HUDEP-2 (cell line): Measurements from ENCODE around the gene TIGD1.
A peak's percentile ranks its signal among the peaks of the same experiment; 100 is the strongest.
"Not testable (repeated sequence)": the region's sequence is repeated elsewhere in the genome, so short reads cannot be mapped to it uniquely, and the experiment has no call there.

Experiments
- DNase-seq, 76 experiments: peaks; one replicate each; lab custom pipeline; 2025; ENCODE audit not compliant: unreplicated experiment in 76 of 76; lab: John Stamatoyannopoulos, UW

Gene TIGD1

GRCh38 chr2:232540441-232541041 lies 9.8 kb downstream of the TIGD1 start:
- DNase-seq: no peak

GRCh38 chr2:232539298-232540231 lies 10.8 kb downstream of the TIGD1 start, which contains the start of gene CHRNG:
Gene CHRNG, plus strand, starts transcription at chr2:232539692. Its CDS starts 56 bp downstream, at chr2:232539748.
- DNase-seq: no peak

- no peak for DNase-seq
Measured at GRCh38 chr2:232538671-232539070, 11.7 kb downstream of the TIGD1 start.

- DNase-seq: peak in 8 of 76 experiments; percentile 11 to 43 (median 20)
Measured at GRCh38 chr2:232537499-232537898, 12.9 kb downstream of the TIGD1 start.

GRCh38 chr2:232537079-232537478 lies 13.3 kb downstream of the TIGD1 start:
- DNase-seq: peak in 4 of 76 experiments; percentile 5 to 23 (median 21)

- DNase-seq: no peak
Measured at GRCh38 chr2:232535761-232536530, 14.4 kb downstream of the TIGD1 start.

GRCh38 chr2:232534940-232535651 lies 15.3 kb downstream of the TIGD1 start:
- DNase-seq: no peak

- peak in 2 of 76 experiments; percentile 11 to 26 for DNase-seq
Measured at GRCh38 chr2:232533944-232534710, 16.2 kb downstream of the TIGD1 start.

- DNase-seq: not testable (repeated sequence)
Measured at GRCh38 chr2:232532821-232533220, 17.5 kb downstream of the TIGD1 start.

- DNase-seq: no peak
Measured at GRCh38 chr2:232532419-232532818, 17.9 kb downstream of the TIGD1 start.

- no peak for DNase-seq
Measured at GRCh38 chr2:232530626-232531260, 19.6 kb downstream of the TIGD1 start.

GRCh38 chr2:232529806-232530547 lies 20.4 kb downstream of the TIGD1 start:
- no peak for DNase-seq

- no peak for DNase-seq
Measured at GRCh38 chr2:232528746-232529460, 21.5 kb downstream of the TIGD1 start.

GRCh38 chr2:232527905-232528470 lies 22.4 kb downstream of the TIGD1 start:
- DNase-seq: no peak

- no peak for DNase-seq
Measured at GRCh38 chr2:232526372-232526941, 23.9 kb downstream of the TIGD1 start.

GRCh38 chr2:232525791-232526371 lies 24.5 kb downstream of the TIGD1 start, which contains the start of gene CHRND:
Gene CHRND, plus strand, starts transcription at chr2:232526160. Its CDS starts 56 bp downstream, at chr2:232526216.
- DNase-seq: no peak

- DNase-seq: no peak
Measured at GRCh38 chr2:232525199-232525598, 25.2 kb downstream of the TIGD1 start.
